HL-60/S4 treated with phorbol 12-myristate 13-acetate at 8.2 ng/mL for 4 days and 3 days (cell line): Measurements from ENCODE around the gene SMAD9.
"Not testable (repeated sequence)": the region's sequence is repeated elsewhere in the genome, so short reads cannot be mapped to it uniquely, and the experiment has no call there.

Experiments
- in situ Hi-C: fragments of 300-500 bp; cut with MboI; formaldehyde crosslinking; loops from 2 replicates; pipeline ENCODE4 v1.15.0; 2022; ENCODE audit warnings: low sequenced_read_pairs

Gene SMAD9

DNA sequence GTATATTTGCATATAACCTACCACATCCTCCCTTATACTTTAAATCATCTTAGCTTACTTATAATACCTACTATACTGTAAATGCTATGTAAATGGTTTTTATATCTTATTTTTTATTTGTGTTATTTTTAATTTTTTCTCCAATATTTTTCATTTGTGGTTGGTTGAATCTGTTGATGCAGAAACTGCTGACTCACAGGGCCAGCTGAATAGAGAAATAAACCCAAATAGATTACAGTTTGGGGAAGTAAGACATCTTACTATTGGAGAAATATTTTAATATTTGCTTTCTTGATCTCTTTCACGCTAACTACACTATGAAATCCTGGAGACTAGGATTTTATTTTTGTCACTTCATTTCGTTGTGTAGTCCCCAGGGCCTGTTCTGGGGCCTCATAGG lies 7.1 kb downstream of the SMAD9 start:
- in situ Hi-C loops = no loop called here

DNA sequence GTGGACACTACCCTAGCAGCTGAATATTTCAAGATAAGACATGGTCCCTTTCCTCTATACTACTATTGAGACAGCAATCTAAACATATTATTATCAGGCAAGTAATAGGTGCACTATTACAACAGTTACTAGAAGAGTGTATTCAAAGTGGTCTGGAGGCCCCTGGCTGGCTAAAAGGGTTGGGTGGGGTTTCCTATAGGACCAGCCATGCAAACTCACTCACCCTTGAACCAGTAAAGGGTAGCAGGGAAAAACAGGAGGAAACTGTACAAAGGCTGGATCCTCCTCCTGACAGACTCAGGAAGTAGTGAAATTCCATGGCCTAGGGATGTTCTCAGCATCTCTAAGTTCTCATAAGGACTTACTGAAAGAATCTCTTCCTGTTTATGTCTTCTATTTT lies 7.7 kb downstream of the SMAD9 start:
- in situ Hi-C loops = no loop called here

GRCh38 chr13:36910545-36910944 lies 9.5 kb downstream of the SMAD9 start:
- in situ Hi-C loops = no loop called here

DNA sequence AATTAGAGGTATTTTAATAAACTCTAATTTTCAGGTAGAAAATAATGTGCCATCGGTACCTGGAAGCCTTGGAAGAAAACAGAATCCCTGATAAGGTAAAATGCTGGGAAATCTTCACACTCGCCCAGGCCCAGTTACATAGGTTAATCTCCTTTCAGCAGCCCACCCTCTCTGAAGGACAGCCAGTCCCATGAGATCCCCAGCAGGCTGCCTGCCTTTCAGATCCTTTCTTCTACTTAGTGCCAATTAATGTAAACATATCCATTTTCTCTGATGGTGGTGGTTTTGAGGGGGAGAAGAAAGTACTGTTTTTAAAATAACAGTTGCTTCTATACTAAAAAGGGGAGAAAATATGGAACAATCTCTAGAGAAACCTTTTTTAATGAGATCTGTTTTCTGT lies 12.2 kb downstream of the SMAD9 start:
- in situ Hi-C loops = no loop called here

- in situ Hi-C loops = no loop called here
These were observed 12.8 kb downstream of the SMAD9 start for GRCh38 chr13:36907266-36907665.

- in situ Hi-C loops = no loop called here
These were observed 14.1 kb downstream of the SMAD9 start for GRCh38 chr13:36905944-36906343.

DNA sequence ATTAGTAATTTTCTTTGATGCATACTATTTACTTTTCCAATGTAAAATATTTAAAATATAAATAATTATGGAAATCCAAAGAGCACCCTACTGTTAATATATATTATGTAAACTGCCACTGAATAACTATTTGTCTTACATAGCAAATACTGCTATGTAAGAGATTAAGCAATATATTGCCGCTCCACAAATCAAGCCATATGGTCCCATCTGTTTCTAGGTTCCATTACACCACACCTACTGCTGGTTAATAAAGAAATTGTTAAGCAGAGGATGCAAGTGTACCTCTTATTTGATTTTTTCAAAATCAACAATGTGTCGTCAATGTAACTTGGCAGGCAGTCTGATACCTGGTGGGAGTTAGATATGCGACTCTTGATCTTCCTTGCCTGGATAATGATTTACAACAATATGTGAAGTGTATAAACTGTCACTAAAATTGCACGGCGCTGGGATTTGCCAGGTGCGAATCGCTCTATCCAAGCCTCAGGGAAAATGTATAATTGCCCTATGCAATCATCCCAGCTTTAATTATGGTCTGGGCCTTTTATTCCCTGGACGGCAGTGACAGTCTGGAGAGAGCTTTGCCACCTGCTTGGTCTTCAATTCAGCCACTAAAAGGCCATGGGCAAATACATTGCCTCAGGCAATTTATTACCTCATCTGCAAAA lies 16.0 kb downstream of the SMAD9 start:
- in situ Hi-C loops = no loop called here

- in situ Hi-C loops = no loop called here
These were observed 22.9 kb downstream of the SMAD9 start for GRCh38 chr13:36897054-36897616.

DNA sequence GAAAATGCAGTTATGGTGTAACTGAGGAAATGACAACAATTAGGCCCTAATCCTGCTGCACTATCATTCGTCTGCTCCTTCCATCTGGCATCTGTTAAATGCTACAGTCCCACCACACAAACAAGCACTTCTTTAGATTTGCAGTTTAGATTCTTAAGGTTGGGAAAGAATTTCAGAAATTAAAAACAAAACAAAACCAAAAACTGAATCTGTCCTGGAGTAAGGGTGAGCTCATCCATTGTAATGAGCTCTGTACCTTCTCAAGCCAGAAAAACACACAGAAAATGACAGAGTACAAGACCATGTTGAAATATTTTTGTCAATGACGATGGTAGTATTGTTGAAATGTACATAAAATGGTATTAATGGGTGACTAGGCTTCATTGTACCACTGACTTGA lies 28.3 kb downstream of the SMAD9 start:
- in situ Hi-C loops = no loop called here

GRCh38 chr13:36888645-36889044 lies 31.4 kb downstream of the SMAD9 start:
- in situ Hi-C loops = no loop called here

DNA sequence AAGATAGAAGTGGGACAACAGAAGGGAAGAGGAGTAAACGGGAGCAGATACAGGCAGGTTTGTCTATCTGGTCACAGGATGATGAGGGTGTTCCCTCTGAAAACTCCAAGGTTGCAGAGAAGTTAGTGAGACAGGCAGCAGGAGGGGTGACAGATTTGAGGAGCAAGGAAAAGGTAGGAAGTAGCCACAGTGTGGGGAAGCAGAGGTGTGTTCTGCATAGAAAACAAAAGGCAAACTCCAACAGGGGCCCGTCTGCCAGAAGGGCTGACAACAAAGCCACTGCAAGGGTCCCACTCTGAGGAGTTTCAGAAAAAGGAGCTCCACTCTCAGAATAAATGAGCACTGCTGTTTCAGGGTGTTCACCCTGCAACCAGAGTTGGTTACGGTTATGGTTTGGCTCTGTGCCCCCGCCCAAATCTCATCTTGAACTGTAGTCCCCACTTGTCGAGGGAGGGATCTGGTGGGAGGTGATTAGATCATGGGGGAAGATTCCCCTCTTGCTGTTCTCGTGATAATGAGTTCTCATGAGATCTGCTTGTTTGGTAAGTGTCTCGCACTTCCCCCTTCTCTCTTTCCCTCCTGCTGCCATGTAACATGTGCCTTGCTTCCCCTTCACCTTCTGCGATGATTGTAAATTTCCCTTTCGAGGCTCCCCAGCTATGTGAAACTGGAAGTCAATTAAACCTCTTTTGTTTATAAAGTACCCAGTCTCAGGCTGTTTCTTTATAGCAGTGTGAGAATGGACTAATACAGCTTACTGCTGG lies 32.1 kb downstream of the SMAD9 start:
- in situ Hi-C loops = no loop called here

- in situ Hi-C loops = no loop called here
These were observed 34.1 kb downstream of the SMAD9 start for GRCh38 chr13:36885901-36886300.

GRCh38 chr13:36884235-36884634 lies 35.8 kb downstream of the SMAD9 start:
- in situ Hi-C loops = no loop called here

GRCh38 chr13:36883824-36884223 lies 36.2 kb downstream of the SMAD9 start:
- in situ Hi-C loops = no loop called here

- in situ Hi-C loops = not testable (repeated sequence)
These were observed 36.6 kb downstream of the SMAD9 start for GRCh38 chr13:36883392-36883791.

GRCh38 chr13:36882829-36883390 lies 37.1 kb downstream of the SMAD9 start:
- in situ Hi-C loops = no loop called here

GRCh38 chr13:36880961-36881360 lies 39.1 kb downstream of the SMAD9 start:
- in situ Hi-C loops = no loop called here

- in situ Hi-C loops = no loop called here
These were observed 40.7 kb downstream of the SMAD9 start for GRCh38 chr13:36879218-36879938.

DNA sequence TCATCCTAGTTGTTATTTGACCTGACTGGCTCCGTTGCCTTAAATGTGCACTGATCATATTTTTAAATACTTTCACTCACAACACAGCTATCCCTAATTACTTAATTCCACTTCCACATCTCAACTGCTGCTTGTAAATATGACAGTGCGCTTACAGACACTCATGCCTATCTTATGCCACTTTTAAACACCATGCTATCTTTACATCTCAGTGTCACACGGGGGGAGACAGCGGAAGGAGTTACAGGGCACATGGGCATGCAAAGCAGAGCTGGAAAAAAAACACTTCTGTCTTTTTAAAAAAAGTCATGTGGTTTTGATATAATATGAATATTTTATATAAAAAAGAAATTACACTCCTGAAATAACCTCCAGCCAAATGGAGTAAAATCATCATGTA lies 44.1 kb downstream of the SMAD9 start:
- in situ Hi-C loops = no loop called here

DNA sequence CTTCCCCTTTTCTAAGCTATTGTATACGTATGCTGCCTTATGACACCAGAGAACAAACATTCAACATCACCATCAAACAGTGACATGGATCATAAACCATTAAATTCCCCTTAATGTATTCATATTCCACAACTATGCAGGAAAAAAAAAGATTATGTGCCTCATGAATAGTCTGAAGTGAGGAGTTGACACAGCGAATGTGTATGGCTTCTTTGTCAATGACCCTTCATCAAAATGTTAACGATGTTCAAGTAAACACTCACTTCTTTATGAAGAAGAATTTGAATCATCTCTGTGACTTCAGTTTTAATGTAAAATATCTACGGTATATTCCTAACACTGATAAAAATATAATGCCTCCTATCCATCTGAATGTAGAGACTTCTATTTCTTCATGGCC lies 44.6 kb downstream of the SMAD9 start:
- in situ Hi-C loops = no loop called here

DNA sequence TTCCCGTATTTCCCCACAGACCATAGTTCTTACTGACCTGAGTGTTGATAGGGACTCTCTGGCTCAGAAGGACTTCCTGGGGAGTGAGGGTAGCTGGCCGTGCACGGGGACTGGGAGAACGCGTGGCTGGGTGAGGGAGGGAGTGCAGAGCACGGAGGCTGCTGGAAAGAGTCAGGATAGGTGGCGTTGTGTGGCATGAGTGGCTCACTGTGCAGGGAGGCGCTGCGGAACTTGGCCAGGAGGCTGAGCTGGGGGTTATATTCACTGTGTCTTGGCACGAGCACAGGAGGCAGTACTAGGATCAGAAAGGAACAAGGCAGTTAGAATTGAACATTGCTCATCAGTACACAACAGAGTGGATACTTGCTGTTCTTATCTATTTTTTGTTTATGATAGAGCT lies 47.4 kb downstream of the SMAD9 start:
- in situ Hi-C loops = no loop called here
